NCI-H1417 (cell line): ENCODE data around the gene CLASP1.
A peak's percentile ranks its signal among the peaks of the same experiment; 100 is the strongest.
"Not testable (repeated sequence)": the region's sequence is repeated elsewhere in the genome, so short reads cannot be mapped to it uniquely, and the experiment has no call there.

Source experiments
- DNase-seq, 3 experiments: peaks; one replicate each; lab custom pipeline; 2025; lab: John Stamatoyannopoulos, UW

The CLASP1 gene

DNA sequence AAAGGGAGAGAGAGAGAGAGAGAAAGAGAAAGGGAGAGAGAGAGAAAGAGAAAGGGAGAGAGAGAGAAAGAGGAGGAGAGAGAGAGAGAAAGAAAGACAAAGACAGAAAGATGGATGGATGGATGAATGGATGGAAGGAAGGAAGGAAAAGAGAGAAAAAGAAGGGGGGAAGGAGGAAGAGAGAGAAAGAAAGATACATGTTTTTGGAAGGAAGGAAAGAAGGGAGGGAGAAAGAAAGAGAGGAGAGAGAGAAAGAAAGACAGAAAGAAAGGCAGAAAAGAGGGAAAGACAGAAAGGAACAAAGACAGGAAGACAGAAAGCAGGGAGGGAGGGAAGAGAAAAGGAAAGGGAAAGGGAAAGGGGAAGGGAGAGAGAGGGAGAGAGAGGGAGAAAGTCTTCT, 67.0 kb downstream of the CLASP1 start:
- no peak for DNase-seq

DNA sequence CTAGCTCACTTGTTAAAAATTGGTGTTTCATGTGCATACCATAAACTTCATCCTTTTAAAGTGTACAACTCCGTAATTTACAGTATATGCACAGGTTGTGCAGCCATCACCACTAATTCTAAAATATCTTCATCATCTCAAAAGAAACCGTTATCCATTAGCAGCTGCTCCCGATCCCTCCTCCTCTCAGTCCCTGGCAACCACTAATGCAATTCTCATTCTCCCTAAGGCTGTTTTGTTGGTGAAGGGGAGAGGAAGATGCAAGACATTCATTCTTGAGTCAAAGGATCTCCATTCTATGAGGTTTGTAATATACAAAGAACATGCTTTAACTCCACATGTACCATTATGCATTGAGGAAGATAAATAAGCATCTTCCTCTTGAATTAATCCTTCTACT, 70.0 kb downstream of the CLASP1 start:
- DNase-seq = no peak

DNA sequence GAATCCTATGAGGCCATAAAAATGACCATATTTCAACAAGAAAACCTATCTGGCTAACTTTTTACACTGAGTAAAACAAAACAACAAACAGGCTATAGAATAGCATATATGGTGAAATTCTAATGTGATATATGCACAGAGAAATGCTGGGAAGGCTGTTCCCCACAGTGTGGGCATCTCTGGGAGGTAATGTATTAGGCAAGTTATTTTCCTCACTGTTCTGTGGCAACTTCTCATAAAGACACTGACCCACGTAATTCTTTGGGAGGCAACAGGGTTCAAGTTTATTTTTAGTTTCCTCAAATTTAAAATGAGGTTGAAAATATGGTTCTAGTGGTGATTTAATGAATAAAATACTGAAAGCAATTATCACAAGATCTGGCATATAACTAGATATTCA, 71.9 kb downstream of the CLASP1 start:
- DNase-seq = no peak

DNA sequence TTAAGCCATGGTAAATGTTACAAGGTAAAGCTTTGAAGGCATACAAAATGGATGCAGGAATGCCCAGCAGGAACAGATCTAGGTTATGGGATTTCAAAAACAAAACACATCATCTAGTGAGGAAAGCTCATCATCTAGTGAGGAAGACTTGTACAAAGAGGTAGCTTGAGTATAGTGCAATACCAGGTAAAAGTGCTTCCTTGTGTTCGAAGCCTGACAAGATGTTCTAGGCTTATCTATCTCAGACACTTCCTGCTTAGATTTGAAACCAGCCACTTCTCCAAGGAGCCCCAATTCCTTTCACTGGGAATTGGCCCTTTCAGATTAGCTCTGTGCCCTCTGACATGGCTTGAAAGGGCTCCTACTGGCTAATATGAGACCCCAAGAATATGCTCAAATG, 73.0 kb downstream of the CLASP1 start:
- DNase-seq = no peak

DNA sequence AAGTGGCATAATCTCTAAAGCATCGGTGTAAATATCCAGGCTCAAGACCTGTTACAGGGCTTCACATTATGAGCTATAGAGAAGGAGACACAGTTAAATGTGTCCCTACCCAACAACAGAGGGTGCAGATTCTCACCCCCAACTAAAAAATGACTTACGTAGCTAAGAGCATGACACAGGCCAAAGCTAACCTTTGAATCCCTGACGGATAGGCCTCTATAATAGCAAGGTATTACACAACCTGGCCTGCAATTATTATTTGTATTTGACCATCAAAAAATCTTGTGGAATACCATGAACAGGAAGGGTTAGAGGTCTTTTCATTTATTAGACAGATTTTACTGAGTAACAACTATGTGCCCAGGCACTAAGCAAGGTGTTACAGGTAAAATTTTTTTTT, 73.5 kb downstream of the CLASP1 start:
- no peak for DNase-seq

DNA sequence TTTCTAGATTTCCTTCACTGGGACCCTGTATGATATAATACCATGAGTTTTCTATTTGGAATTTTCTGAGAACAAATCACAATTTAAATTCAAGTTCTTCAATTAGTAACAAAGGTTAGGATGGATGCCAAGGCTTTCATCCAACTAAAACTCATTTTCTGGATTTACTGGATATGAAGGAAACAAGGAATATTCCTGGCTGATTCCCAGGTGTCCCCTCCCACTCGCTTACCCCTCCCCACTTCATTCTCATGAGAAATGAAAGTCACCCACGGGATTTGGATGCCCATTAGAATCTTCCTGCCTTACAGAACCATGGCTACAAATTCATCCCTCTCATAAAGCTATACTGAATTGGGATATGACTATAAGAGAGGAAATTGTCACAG, 78.6 kb downstream of the CLASP1 start:
- DNase-seq = no peak

DNA sequence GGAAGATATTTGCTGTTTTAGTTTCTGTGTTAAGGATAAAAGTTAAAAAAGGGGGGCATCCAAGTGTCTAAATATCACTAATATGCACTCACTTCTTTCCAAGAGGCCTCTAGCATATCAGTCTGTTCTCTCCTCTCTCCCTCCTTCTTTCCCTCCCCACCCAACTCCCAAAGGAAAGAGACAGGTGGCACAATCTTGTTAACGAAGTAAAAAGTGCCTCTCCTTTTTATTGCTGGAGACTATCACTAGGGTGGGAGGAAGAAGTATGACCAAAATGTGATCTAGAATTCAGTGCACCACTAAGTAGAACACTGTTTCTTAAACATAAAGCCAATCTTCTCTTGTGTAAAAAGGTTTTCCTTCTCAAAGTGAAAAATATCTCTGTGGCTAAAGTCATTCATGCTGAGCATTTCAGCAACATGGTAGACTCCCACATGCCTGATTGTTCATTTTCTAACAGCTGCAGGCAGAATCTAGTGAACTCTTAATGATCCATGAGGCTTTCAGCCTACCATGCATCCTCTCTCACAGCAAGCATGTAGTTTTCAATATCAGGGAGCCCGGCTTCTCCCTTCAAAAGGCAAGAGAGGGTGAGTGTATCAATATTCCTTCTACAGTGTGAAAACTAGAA, 79.1 kb downstream of the CLASP1 start:
- no peak for DNase-seq

DNA sequence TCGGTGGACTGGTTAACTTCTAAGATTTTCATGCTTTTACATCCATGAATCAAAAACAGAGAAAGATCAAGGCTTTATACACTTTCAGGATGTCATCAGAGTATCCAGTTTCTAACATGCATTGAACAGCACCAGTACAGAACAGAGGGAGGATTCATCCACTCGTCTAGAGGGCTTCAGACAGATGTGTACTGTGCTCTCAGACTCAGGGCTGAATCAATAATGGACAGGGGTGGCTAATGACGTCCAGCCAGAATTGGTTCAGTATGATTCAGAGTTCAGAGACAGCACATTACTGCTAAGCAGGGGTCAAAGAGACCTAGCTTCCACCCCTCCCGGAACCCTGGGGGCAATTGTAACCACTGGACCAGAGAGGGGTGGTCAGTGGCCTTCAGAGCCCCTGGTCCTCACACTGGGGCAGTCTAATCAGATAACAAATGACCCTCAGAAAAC, 81.3 kb downstream of the CLASP1 start:
- no peak for DNase-seq

DNA sequence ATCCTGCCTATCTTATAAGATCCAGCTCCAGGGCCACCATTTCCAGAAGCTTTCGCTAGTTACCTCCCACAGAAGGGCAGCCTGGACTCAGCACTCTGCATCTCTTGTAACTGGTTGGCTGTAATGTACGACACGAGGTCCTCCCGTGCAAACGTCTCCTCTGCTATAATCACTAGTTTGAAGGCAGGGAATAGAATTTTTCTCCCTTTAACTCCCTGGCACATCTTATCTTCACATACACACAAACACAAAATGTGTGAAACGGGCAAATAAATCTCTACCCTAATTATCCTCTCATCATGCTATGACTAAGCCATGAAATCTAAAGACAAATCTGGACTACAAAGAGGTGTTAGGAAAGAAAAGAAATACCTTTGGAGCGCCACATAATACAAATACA, 81.8 kb downstream of the CLASP1 start:
- no peak for DNase-seq

DNA sequence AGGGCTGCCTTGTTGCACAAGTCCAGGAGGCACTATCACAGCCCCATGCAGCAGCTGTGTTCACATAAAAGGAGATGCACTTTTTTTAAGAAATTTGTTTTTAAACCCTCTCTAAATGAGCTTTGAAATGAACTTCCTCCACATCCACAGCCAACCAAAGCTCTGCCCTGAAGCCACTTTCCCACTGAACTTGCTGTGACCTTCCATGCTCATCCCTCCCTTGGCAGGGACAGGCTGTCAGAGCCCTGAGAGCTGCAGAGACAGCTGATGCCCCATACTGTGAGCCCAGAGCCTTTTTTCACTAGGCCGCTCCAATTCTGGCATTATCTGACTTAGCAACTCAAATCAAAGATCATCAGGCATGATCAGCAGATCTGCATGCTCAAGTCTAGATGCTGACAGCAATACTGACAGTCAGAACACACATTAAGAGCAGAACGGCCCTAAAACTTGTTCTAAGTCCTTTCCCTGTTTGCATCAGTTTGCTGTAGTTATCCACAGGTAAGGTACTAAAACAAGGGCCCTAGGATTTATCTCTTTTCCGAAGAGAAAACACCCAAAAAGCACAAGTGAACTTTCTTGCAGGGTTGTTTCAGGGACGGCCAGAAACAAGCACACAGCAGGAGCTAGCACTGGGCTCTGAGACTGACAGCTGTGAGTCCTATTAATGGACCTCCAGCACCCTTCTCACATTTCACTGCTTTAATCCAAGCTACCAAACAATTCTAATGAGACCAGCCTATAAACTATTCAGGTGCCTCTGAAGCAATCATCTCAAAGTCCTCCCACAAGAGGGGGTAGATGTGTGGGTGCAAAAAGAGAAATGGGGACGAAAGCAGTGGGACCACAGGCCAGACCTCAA, 83.6 kb downstream of the CLASP1 start:
- peak in 2 of 3 experiments; percentile 31 to 58 for DNase-seq

DNA sequence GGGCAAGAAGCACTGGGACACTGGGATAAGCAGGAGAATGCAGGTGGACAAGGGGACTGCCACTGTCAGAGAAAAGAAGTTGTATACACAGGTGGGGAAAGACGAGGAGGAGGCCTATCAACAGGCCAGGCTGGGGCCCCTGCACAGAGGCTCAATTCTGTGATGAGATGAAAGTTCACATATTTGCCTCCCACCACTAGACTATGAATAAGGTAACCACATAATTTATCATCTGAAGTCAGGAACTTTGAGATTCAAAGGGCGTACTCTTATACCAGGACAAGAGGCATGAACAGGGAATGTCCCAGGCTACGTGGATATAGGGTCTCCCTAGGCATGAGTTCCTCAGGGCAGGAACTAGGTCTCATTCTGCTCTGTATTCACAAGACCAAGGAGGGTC, 84.4 kb downstream of the CLASP1 start:
- no peak for DNase-seq

DNA sequence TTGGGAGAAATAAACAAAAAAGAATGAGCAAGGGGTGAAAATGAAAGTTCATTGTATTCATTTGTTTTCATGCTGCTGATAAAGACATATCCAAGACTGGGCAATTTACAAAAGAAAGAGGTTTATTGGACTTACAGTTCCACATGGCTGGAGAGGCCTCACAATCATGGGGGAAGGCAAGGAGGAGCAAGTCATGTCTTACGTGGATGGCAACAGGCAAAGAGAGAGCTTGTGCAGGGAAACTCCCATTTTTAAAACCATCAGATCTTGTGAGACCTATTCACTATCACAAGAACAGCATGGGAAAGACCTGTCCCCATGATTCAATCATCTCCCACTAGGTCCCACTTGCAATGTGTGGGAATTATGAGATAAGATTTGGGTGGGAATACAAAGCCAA, 85.5 kb downstream of the CLASP1 start:
- DNase-seq = not testable (repeated sequence)

DNA sequence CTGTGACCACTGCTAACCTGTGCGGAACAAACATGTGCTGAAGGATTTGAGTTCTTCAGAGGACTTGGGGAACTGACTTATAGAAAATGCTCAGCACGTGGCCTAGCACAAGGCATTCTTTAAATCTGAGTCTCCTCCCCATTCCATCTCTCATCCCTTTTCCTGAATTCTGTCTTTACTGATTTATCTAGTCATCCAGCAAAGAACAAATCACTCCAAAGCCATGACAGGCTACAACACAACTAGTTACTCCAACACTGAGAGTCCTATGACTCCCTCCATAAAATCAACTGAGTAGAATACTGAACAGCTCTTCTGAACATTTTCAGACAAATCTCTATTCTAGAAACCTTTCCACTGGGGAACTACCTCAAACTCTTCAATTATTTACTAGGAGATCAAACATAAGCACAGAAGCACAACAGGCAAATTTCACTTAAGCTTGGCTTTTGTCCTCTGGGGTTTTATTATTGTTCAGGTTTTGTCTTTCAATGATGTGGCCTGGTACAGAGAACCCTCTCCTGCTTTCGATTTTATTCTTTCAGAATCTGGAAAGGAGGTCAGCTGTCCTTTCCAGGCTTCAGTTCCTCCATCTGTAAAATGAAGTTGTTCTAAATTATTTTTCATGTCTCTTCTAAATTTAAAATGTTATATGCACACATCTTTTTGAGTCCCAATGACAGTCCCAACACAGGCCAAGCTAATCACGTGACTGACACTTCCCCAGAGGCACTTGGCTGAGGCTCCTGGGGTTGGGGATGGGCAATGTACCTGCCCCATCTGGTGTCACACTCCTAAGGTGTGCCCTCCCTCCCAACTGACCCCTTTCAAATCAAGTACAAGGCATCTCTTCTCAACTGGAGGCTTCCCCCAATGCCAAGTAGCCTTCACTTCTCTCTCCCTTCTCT, 86.7 kb downstream of the CLASP1 start:
- peak in 1 of 3 experiments; percentile 5 for DNase-seq

DNA sequence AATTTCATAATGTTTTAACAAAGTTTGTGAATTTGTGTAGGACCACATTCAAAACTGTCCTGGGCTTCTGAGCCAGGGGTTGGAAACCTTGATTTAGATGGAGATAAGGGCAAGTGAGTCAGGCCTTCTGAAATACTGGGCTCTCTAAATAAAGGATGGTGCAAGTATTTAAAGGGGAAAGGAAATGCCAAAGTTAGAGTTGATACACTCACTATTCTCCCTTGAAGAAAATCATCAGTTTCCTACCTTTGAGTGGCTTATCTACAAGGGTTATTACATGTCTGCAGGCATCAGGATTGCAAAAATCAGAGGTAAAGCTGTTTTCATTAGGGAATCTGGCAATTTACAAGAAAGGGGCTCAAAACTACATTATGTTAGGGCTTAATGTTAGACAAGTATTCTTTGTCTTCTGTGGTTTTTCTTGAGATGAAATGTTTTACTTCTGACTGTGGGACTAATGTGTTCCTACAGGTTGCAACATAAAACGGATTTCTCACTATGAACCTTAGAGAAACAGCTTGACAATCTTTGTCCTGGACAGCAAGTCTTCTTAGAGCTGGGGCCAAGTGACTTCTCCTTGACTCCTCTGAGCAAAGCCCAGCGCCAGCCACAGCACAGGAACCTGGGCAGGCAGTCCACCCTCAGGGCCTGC, 87.5 kb downstream of the CLASP1 start:
- no peak for DNase-seq

DNA sequence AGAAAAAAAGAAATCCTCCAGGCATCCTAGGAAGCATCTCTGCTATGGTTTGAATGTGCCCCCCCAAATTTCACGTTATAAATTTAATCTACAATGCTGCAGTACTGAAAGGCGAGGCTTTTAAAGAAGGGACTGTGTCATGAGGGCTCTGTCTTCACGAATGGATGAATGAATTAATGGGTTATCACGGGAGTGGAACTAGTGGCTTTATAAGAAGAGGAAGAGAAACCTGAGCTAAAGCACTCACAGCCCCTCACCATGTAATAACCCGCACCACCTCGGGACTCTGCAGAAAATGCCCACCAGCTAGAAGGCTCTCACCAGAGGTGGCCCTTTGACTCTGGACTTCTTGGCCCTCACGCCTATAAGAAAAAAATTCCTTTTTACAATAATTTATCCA, 90.9 kb downstream of the CLASP1 start:
- DNase-seq = no peak

DNA sequence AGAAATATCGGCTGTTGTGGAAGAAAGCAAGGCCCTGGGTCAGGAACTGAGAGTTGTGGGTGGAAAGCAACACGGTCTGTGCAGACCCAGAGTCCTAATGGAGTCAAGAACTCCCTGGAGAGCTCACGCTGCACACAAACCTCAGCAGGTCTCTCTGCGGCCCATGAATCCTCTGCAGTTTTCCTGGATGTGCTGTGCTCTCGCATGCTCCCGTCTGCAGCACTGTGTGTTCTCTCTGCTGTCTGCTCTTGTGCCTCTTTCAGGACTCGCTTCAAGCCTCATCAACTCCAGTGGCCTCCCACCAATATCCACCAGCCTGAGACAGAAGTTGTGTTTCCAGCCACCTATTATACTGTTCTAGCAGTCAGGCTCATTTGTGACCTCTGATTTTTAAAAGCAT, 94.3 kb downstream of the CLASP1 start:
- DNase-seq = no peak

DNA sequence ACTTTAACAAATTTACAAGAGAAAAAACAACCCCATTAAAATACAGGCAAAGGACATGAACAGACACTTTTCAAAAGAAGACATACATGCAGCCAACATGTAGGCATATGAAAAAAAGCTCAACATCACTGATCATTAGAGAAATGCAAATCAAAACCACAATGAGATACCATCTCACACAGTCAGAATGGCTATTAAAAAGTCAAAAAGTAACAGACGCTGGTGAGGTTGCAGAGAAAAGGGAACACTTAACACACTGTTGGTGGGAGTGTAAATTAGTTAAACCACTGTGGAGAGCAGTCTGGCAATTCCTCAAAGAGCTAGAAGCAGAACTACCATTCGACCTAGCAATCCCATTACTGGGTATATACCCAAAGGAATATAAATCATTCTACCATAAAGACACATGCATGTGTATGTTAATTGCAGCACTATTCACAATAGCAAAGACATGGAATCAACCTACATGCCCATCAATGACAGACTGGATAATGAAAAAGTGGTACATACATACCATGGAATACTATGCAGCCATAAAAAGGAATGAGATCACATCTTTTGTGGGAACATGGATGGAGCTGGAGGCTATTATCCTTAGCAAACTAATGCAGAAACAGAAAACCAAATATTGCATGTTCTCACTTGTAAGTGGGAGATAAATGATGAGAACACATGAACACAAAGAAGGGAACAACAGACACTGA, 96.6 kb downstream of the CLASP1 start:
- not testable (repeated sequence) for DNase-seq

DNA sequence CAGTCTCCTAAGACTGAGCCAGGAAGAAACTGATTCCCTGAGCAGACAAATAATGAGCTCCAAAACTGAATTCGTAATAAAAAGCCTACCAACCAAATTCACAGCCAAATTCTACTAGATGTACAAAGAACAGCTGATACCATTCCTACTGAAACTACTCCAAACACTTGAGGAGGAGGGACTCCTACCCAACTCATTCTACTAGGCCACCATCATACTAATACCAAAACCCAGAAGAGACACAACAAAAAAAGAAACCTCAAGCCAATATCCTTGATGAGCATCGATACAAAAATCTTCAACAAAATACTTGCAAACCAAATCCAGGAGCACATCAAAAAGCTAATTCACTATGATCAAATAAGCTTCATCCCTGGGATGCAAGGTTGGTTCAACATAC, 98.6 kb downstream of the CLASP1 start:
- DNase-seq = no peak

DNA sequence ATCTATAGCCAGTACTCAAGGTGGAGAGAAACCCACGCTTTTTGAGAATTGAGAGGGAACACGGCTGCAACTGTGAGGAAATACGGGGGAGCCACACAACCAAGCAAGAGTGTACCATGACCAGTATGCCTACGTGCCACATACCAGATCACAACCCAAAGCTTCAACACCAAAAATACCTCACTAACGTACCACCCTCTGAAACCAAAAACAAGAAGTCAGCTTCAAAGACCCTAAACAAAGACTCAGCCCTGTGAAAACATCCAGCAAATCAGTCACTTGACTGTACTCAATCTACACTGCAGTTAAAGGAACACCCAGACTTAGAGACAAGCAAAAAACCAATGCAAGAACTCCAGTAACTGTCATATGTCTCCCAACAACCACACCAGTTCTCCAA, 101.6 kb downstream of the CLASP1 start:
- no peak for DNase-seq

DNA sequence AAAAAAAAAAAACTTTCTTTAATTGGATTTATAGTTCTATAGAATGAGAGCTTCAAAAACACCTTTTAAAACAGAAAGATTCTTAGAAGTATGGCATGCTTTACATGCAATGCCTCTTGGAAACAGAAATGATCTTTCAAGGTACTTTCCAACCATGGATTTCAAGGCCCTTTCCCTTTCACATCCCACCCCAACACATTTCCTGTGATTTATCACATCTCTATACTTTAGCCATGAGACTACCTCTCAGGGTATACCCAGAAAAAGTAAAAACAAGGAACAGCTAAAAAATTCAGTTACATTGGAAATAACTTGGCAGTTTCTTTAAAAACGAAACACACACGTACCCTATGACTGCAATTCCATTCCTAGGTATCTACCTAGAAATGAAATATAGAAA, 103.3 kb downstream of the CLASP1 start:
- DNase-seq = no peak

DNA sequence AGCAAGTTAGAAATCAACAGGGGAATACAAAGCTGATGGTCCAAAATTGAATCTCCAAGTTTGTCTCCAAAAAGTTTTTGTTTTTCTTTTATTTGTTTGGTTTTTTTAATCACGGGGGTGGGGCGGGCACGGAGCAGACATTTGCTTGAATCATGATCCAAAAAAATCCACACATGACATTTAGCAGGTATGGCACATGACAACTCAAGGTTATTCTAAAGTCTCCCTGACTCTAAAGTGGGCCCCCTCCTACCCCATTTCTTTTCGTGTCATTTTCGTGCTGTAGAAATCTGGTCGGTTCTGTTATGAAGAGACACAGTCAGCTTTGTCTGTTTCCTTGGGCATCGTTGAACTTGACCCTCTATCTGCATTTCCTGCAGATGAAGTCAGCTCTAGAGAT, 104.0 kb downstream of the CLASP1 start:
- no peak for DNase-seq
